GM19397 (cell line): Measurements from ENCODE around the gene IFITM10.
"Not testable (repeated sequence)": the region's sequence is repeated elsewhere in the genome, so short reads cannot be mapped to it uniquely, and the experiment has no call there.

ENCODE experiments used
- ATAC-seq: cut with Tn5 transposase; IDR thresholded peaks from one replicate; pipeline ENCODE4 v1.9.1; 2021; ENCODE audit warnings: mild to moderate bottlenecking, moderate library complexity; ENCODE audit not compliant: unreplicated experiment

The IFITM10 gene

GRCh38 chr11:1778141-1778911 lies 27.9 kb upstream of the IFITM10 start:
- no peak for ATAC-seq

GRCh38 chr11:1777737-1778136 lies 27.3 kb upstream of the IFITM10 start:
- ATAC-seq = no peak

- ATAC-seq = no peak
Observed at GRCh38 chr11:1776944-1777715, 26.7 kb upstream of the IFITM10 start.

GRCh38 chr11:1776331-1776851 lies 26.0 kb upstream of the IFITM10 start:
- no peak for ATAC-seq

GRCh38 chr11:1774886-1775285 lies 24.5 kb upstream of the IFITM10 start:
- ATAC-seq = no peak

GRCh38 chr11:1773994-1774550 lies 23.7 kb upstream of the IFITM10 start:
- ATAC-seq = no peak

GRCh38 chr11:1773131-1773993 lies 23.0 kb upstream of the IFITM10 start:
- no peak for ATAC-seq

GRCh38 chr11:1772270-1773130 lies 22.1 kb upstream of the IFITM10 start:
- no peak for ATAC-seq

GRCh38 chr11:1771700-1772099 lies 21.3 kb upstream of the IFITM10 start:
- no peak for ATAC-seq

- ATAC-seq = no peak
Observed at GRCh38 chr11:1771273-1771672, 20.9 kb upstream of the IFITM10 start.

GRCh38 chr11:1770528-1770927 lies 20.1 kb upstream of the IFITM10 start:
- ATAC-seq = no peak

- ATAC-seq = no peak
Observed at GRCh38 chr11:1770061-1770460, 19.7 kb upstream of the IFITM10 start.

GRCh38 chr11:1769304-1769936 lies 19.0 kb upstream of the IFITM10 start:
- not testable (repeated sequence) for ATAC-seq

- ATAC-seq = no peak
Observed at GRCh38 chr11:1768141-1768469, 17.7 kb upstream of the IFITM10 start.

- ATAC-seq = no peak
Observed at GRCh38 chr11:1767399-1768140, 17.2 kb upstream of the IFITM10 start.

GRCh38 chr11:1766719-1767398 lies 16.5 kb upstream of the IFITM10 start:
- ATAC-seq = no peak

GRCh38 chr11:1765871-1766718 lies 15.7 kb upstream of the IFITM10 start:
- no peak for ATAC-seq
